MM.1S (cell line): Measurements from ENCODE around the gene SLC47A2.

ENCODE experiments used
- EZH2 ChIP-seq: fragments of 300-600 bp; sonication (generic); optimal IDR thresholded peaks from 2 replicates; pipeline ENCODE3; 2017; ENCODE audit warnings: low read depth, mild to moderate bottlenecking, antibody characterized with exemption, low read length, mixed read lengths
- TF ChIP-seq, protein P1 (sequence below): fragments of 300-600 bp; sonication (generic); IDR thresholded peaks from 2 replicates; pipeline ENCODE4 v1.5.1; 2016; ENCODE audit warnings: antibody characterized with exemption, low read length, mixed read lengths

DNA sequence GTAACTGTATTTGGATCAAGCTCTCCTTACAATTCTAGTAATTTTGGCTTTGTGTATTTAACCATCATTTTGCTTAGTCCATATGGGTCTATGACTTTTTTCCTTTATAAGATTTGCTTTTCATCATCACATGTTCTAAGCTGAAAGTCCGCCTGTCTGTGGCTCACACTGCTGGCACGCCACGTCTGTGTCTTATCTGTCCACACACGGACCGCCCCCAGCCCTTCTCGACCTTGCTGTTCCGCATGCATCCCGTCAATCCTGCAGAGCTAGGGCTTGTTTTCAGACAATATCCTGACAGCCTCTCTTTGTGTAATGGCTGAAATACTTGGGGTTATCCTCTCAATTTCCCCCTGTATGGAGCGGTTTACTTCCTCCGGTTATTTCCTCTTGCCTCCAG is 40.2 kb upstream of the SLC47A2 start:
- TF ChIP-seq EZH2: no peak
- TF ChIP-seq, protein P1, sequence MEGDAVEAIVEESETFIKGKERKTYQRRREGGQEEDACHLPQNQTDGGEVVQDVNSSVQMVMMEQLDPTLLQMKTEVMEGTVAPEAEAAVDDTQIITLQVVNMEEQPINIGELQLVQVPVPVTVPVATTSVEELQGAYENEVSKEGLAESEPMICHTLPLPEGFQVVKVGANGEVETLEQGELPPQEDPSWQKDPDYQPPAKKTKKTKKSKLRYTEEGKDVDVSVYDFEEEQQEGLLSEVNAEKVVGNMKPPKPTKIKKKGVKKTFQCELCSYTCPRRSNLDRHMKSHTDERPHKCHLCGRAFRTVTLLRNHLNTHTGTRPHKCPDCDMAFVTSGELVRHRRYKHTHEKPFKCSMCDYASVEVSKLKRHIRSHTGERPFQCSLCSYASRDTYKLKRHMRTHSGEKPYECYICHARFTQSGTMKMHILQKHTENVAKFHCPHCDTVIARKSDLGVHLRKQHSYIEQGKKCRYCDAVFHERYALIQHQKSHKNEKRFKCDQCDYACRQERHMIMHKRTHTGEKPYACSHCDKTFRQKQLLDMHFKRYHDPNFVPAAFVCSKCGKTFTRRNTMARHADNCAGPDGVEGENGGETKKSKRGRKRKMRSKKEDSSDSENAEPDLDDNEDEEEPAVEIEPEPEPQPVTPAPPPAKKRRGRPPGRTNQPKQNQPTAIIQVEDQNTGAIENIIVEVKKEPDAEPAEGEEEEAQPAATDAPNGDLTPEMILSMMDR: no peak
